SK-N-SH treated with all-trans-retinoic acid at 6 μM for 48 hours (cell line): ENCODE results near the gene BTLA.

Source experiments
- ATAC-seq: fragments of 200-7000 bp; cut with Tn5 transposase; 3 replicates; pipeline ENCODE4 v1.9.1; 2020; ENCODE audit warnings: mild to moderate bottlenecking, moderate library complexity
- ARNTL ChIP-seq: fragments of 450-650 bp; formaldehyde crosslinking; IDR thresholded peaks from 2 replicates; pipeline ENCODE4 v1.5.0; 2020; ENCODE audit warnings: low read depth, mild to moderate bottlenecking, moderate library complexity, borderline replicate concordance
- BACH2 ChIP-seq: fragments of 250-450 bp; sonication (Bioruptor Pico); IDR thresholded peaks from 2 replicates; pipeline ENCODE4 v1.9.0; 2021; ENCODE audit warnings: mild to moderate bottlenecking, borderline replicate concordance
- CSDC2 ChIP-seq: fragments of 250-450 bp; sonication (Bioruptor Pico); IDR thresholded peaks from 2 replicates; pipeline ENCODE4 v1.5.0; 2020; ENCODE audit warnings: mild to moderate bottlenecking, moderate library complexity
- ESRRG ChIP-seq: fragments of 250-450 bp; sonication (Bioruptor Pico); IDR thresholded peaks from 2 replicates; pipeline ENCODE4 v1.6.1; 2021; ENCODE audit warnings: mild to moderate bottlenecking
- GLIS3 ChIP-seq: fragments of 250-450 bp; sonication (Bioruptor Pico); IDR thresholded peaks from 2 replicates; pipeline ENCODE4 v1.5.0; 2020; ENCODE audit warnings: mild to moderate bottlenecking, moderate library complexity
- ISL1 ChIP-seq: fragments of 250-450 bp; sonication (Bioruptor Pico); IDR thresholded peaks from 2 replicates; pipeline ENCODE4 v2.1.2; 2022; ENCODE audit warnings: mild to moderate bottlenecking, moderate library complexity
- OSR1 ChIP-seq: fragments of 250-450 bp; sonication (Bioruptor Pico); IDR thresholded peaks from 2 replicates; pipeline ENCODE4 v1.8.0; 2022; ENCODE audit warnings: moderate library complexity, mild to moderate bottlenecking, inconsistent platforms
- PPARA ChIP-seq: fragments of 250-450 bp; sonication (Bioruptor Pico); IDR thresholded peaks from 2 replicates; pipeline ENCODE4 v1.5.0; 2020; ENCODE audit warnings: mild to moderate bottlenecking, borderline replicate concordance
- RARB ChIP-seq: fragments of 250-450 bp; sonication (Bioruptor Pico); IDR thresholded peaks from 2 replicates; pipeline ENCODE4 v1.8.0; 2021; ENCODE audit warnings: mild to moderate bottlenecking, moderate library complexity
- TCF4 ChIP-seq: fragments of 250-450 bp; sonication (Bioruptor Pico); IDR thresholded peaks from 2 replicates; pipeline ENCODE4 v1.8.0; 2021; ENCODE audit warnings: mild to moderate bottlenecking, moderate library complexity, borderline replicate concordance
- TSHZ2 ChIP-seq: fragments of 250-450 bp; sonication (Bioruptor Pico); IDR thresholded peaks from 2 replicates; pipeline ENCODE4 v1.5.0; 2020; ENCODE audit warnings: mild to moderate bottlenecking, moderate library complexity
- ZC3H10 ChIP-seq: fragments of 250-450 bp; sonication (Bioruptor Pico); IDR thresholded peaks from 2 replicates; pipeline ENCODE4 v1.5.1; 2021; ENCODE audit warnings: mild to moderate bottlenecking, moderate library complexity
- ZFP3 ChIP-seq: fragments of 250-450 bp; sonication (Bioruptor Pico); IDR thresholded peaks from 2 replicates; pipeline ENCODE4 v1.5.0; 2020; ENCODE audit warnings: mild to moderate bottlenecking, moderate library complexity
- ZFP30 ChIP-seq: fragments of 450-650 bp; formaldehyde crosslinking; IDR thresholded peaks from 2 replicates; pipeline ENCODE4 v1.5.0; 2022; ENCODE audit warnings: mild to moderate bottlenecking, moderate library complexity
- ZNF565 ChIP-seq: fragments of 450-650 bp; formaldehyde crosslinking; conservative IDR thresholded peaks from 2 replicates; pipeline ENCODE4 v1.5.0; 2020; ENCODE audit warnings: low read depth, mild to moderate bottlenecking, moderate library complexity
- ZNF70 ChIP-seq: fragments of 450-650 bp; formaldehyde crosslinking; IDR thresholded peaks from 2 replicates; pipeline ENCODE4 v1.5.0; 2020; ENCODE audit warnings: mild to moderate bottlenecking, moderate library complexity
- ZNF8 ChIP-seq: fragments of 450-650 bp; formaldehyde crosslinking; IDR thresholded peaks from 2 replicates; pipeline ENCODE4 v1.5.0; 2020; ENCODE audit warnings: mild to moderate bottlenecking, moderate library complexity
- TF ChIP-seq, protein P1 (sequence below): fragments of 250-450 bp; sonication (Bioruptor Pico); IDR thresholded peaks from 2 replicates; pipeline ENCODE4 v1.8.0; 2021; ENCODE audit warnings: low read depth, mild to moderate bottlenecking, moderate library complexity, borderline replicate concordance
- TF ChIP-seq, protein P2 (sequence below): fragments of 250-450 bp; sonication (Bioruptor Pico); IDR thresholded peaks from 2 replicates; pipeline ENCODE4 v1.8.0; 2020; ENCODE audit warnings: mild to moderate bottlenecking, moderate library complexity, borderline replicate concordance
- TF ChIP-seq, protein P3 (sequence below): fragments of 250-450 bp; sonication (Bioruptor Pico); IDR thresholded peaks from 2 replicates; pipeline ENCODE4 v1.5.1; 2021; ENCODE audit warnings: mild to moderate bottlenecking, moderate library complexity
- TF ChIP-seq, protein P4 (sequence below): fragments of 250-450 bp; sonication (Bioruptor Pico); IDR thresholded peaks from 2 replicates; pipeline ENCODE4 v1.5.1; 2020; ENCODE audit warnings: low read depth, mild to moderate bottlenecking, moderate library complexity

BTLA gene

DNA sequence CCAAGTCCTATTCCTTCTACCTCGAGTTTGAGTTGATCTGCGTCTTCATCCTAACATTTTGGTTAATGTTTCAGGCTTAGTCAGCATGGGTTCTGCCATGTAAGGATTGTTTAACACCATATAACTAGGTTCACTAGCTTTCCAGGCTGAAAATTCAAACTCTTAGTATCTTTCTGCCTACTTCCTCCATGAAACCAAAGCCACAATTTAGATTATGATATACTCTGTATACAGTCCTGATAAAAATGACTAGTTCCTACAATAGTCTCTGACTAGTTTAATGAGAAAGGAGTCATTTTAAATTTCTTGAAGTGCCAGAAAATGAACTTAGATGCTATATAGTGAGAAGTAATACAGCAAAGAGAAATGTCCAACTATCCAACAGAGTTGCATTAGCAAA, 6.6 kb upstream of the BTLA start:
- TF ChIP-seq BACH2 (CRISPR knock-in tag) (no peak), ZNF8 (CRISPR knock-in tag) (no peak), PPARA (CRISPR knock-in tag) (no peak), OSR1 (CRISPR knock-in tag) (no peak), ZNF70 (CRISPR knock-in tag) (no peak), TCF4 (no peak), GLIS3 (CRISPR knock-in tag) (no peak), ZFP30 (no peak), ZC3H10 (CRISPR knock-in tag) (no peak)
- TF ChIP-seq, protein P1, sequence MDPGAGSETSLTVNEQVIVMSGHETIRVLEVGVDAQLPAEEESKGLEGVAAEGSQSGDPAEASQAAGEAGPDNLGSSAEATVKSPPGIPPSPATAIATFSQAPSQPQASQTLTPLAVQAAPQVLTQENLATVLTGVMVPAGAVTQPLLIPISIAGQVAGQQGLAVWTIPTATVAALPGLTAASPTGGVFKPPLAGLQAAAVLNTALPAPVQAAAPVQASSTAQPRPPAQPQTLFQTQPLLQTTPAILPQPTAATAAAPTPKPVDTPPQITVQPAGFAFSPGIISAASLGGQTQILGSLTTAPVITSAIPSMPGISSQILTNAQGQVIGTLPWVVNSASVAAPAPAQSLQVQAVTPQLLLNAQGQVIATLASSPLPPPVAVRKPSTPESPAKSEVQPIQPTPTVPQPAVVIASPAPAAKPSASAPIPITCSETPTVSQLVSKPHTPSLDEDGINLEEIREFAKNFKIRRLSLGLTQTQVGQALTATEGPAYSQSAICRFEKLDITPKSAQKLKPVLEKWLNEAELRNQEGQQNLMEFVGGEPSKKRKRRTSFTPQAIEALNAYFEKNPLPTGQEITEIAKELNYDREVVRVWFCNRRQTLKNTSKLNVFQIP (CRISPR knock-in tag), result no peak
- TF ChIP-seq, protein P2, sequence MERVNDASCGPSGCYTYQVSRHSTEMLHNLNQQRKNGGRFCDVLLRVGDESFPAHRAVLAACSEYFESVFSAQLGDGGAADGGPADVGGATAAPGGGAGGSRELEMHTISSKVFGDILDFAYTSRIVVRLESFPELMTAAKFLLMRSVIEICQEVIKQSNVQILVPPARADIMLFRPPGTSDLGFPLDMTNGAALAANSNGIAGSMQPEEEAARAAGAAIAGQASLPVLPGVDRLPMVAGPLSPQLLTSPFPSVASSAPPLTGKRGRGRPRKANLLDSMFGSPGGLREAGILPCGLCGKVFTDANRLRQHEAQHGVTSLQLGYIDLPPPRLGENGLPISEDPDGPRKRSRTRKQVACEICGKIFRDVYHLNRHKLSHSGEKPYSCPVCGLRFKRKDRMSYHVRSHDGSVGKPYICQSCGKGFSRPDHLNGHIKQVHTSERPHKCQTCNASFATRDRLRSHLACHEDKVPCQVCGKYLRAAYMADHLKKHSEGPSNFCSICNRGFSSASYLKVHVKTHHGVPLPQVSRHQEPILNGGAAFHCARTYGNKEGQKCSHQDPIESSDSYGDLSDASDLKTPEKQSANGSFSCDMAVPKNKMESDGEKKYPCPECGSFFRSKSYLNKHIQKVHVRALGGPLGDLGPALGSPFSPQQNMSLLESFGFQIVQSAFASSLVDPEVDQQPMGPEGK, result no peak
- no peak for ATAC-seq

DNA sequence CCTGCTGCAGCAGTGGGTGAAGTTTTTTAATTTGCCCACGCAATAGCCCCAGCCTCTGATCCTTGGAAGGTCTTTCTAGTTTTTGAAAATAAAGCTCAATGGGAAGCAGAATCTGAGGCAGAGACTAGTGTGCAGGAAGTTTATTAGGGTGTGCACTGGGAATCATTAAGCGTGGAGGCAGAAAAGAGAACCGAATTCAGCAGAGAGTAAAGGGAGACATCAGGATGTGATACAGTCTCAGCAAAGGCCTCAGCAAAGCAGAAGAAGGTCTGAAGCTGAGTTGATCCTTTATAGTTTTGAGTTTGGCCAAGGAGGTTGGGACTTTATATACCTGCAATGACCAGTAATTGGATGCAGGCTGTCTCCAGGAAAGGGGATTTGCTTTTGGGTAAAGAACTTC, 4.9 kb upstream of the BTLA start:
- no peak for TF ChIP-seq ZNF8 (CRISPR knock-in tag)
- no peak for TF ChIP-seq ARNTL (CRISPR knock-in tag)
- TF ChIP-seq ISL1 (CRISPR knock-in tag), result no peak
- no peak for TF ChIP-seq ZFP30
- TF ChIP-seq TSHZ2 (CRISPR knock-in tag), result no peak
- TF ChIP-seq CSDC2, result no peak
- TF ChIP-seq, protein P2, result no peak
- TF ChIP-seq, protein P3, sequence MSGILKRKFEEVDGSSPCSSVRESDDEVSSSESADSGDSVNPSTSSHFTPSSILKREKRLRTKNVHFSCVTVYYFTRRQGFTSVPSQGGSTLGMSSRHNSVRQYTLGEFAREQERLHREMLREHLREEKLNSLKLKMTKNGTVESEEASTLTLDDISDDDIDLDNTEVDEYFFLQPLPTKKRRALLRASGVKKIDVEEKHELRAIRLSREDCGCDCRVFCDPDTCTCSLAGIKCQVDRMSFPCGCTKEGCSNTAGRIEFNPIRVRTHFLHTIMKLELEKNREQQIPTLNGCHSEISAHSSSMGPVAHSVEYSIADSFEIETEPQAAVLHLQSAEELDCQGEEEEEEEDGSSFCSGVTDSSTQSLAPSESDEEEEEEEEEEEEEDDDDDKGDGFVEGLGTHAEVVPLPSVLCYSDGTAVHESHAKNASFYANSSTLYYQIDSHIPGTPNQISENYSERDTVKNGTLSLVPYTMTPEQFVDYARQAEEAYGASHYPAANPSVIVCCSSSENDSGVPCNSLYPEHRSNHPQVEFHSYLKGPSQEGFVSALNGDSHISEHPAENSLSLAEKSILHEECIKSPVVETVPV (CRISPR knock-in tag), result no peak
- TF ChIP-seq ESRRG (CRISPR knock-in tag), result no peak
- TF ChIP-seq ZNF565, result no peak
- TF ChIP-seq OSR1 (CRISPR knock-in tag), result no peak
- TF ChIP-seq, protein P4, sequence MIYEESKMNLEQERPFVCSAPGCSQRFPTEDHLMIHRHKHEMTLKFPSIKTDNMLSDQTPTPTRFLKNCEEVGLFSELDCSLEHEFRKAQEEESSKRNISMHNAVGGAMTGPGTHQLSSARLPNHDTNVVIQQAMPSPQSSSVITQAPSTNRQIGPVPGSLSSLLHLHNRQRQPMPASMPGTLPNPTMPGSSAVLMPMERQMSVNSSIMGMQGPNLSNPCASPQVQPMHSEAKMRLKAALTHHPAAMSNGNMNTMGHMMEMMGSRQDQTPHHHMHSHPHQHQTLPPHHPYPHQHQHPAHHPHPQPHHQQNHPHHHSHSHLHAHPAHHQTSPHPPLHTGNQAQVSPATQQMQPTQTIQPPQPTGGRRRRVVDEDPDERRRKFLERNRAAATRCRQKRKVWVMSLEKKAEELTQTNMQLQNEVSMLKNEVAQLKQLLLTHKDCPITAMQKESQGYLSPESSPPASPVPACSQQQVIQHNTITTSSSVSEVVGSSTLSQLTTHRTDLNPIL, result no peak
- no peak for TF ChIP-seq BACH2 (CRISPR knock-in tag)
- TF ChIP-seq ZFP3 (CRISPR knock-in tag), result no peak
- no peak for TF ChIP-seq RARB (CRISPR knock-in tag)
- no peak for TF ChIP-seq GLIS3 (CRISPR knock-in tag)
- TF ChIP-seq PPARA (CRISPR knock-in tag), result no peak
- TF ChIP-seq TCF4, result no peak
- TF ChIP-seq, protein P1 (CRISPR knock-in tag), result no peak
- no peak for TF ChIP-seq ZNF70 (CRISPR knock-in tag)
- no peak for ATAC-seq
